ENCODE results near the gene KLHL29.

KLHL29 gene

GRCh38 chr2:23682481-23682880 is 297.5 kb downstream of the KLHL29 start:
- no peak for DNase-seq (ENCODE audit: low read depth in 2 of 2)

GRCh38 chr2:23683001-23683400 is 298.0 kb downstream of the KLHL29 start:
- no peak for DNase-seq (ENCODE audit: low read depth in 2 of 2)

GRCh38 chr2:23684395-23685176 is 299.6 kb downstream of the KLHL29 start:
- DNase-seq (ENCODE audit: low read depth in 2 of 2): no peak

GRCh38 chr2:23685181-23685580 is 300.2 kb downstream of the KLHL29 start:
- no peak for DNase-seq (ENCODE audit: low read depth in 2 of 2)

GRCh38 chr2:23685706-23686105 is 300.7 kb downstream of the KLHL29 start:
- no peak for DNase-seq (ENCODE audit: low read depth in 2 of 2)

GRCh38 chr2:23686405-23687029 is 301.5 kb downstream of the KLHL29 start:
- no peak for DNase-seq (ENCODE audit: low read depth in 2 of 2)

- DNase-seq (ENCODE audit: low read depth in 2 of 2): no peak
Observed at GRCh38 chr2:23687214-23687613, 302.2 kb downstream of the KLHL29 start.

- no peak for DNase-seq (ENCODE audit: low read depth in 2 of 2)
Observed at GRCh38 chr2:23687713-23688112, 302.7 kb downstream of the KLHL29 start.

- DNase-seq (ENCODE audit: low read depth in 2 of 2): no peak
Observed at GRCh38 chr2:23688486-23689130, 303.6 kb downstream of the KLHL29 start.

- DNase-seq (ENCODE audit: low read depth in 2 of 2): no peak
Observed at GRCh38 chr2:23689131-23689700, 304.2 kb downstream of the KLHL29 start.

- DNase-seq (ENCODE audit: low read depth in 2 of 2): no peak
Observed at GRCh38 chr2:23689891-23690290, 304.9 kb downstream of the KLHL29 start.

- no peak for DNase-seq (ENCODE audit: low read depth in 2 of 2)
Observed at GRCh38 chr2:23690421-23691105, 305.6 kb downstream of the KLHL29 start.

GRCh38 chr2:23691106-23691470 is 306.1 kb downstream of the KLHL29 start:
- no peak for DNase-seq (ENCODE audit: low read depth in 2 of 2)

GRCh38 chr2:23691565-23691964 is 306.6 kb downstream of the KLHL29 start:
- no peak for DNase-seq (ENCODE audit: low read depth in 2 of 2)

- DNase-seq (ENCODE audit: low read depth in 2 of 2): no peak
Observed at GRCh38 chr2:23692263-23692662, 307.3 kb downstream of the KLHL29 start.

GRCh38 chr2:23692851-23693605 is 308.0 kb downstream of the KLHL29 start:
- DNase-seq (ENCODE audit: low read depth in 2 of 2): no peak

GRCh38 chr2:23693606-23693951 is 308.6 kb downstream of the KLHL29 start:
- no peak for DNase-seq (ENCODE audit: low read depth in 2 of 2)

- DNase-seq (ENCODE audit: low read depth in 2 of 2): no peak
Observed at GRCh38 chr2:23694058-23695045, 309.4 kb downstream of the KLHL29 start.

GRCh38 chr2:23695214-23695889 is 310.4 kb downstream of the KLHL29 start:
- no peak for DNase-seq (ENCODE audit: low read depth in 2 of 2)
